GM21390 (cell line): ENCODE results near the gene MYH15.
A peak's percentile ranks its signal among the peaks of the same experiment; 100 is the strongest.
"Not testable (repeated sequence)": the region's sequence is repeated elsewhere in the genome, so short reads cannot be mapped to it uniquely, and the experiment has no call there.

Experiments used
- ATAC-seq: cut with Tn5 transposase; IDR thresholded peaks from one replicate; pipeline ENCODE4 v1.9.1; 2021; ENCODE audit not compliant: unreplicated experiment

MYH15 gene

DNA sequence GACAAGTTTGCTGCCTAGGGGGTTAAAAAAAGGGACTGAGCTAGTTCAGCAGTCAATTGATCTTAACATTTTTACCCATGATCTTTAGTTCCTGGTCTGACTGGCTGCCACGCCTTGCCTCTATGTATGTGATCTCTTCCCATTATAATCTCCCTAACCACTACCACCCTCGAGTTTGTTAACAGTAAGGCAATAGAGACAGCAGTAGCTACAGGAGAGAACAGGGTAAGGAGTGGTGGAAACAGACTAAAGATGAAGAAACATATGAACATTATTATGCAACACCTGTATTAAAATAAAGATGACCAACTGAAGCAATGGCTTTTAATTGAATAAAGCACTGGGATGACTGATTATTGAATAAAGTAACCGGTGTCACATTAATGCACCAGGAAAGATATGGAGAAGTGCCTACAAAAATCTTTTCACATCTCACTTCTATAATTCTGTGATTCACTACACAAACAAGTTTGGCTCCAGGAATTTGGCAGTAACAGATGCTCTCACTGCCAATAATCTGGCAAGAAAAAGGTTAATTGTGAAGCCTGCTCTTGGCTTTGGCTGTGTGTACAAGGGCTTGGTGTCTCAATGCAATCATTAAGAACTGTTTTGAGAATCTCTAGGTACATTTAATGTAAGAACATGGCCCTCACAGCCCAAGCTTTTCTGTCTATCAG, 118.3 kb downstream of the MYH15 start:
- ATAC-seq: no peak

DNA sequence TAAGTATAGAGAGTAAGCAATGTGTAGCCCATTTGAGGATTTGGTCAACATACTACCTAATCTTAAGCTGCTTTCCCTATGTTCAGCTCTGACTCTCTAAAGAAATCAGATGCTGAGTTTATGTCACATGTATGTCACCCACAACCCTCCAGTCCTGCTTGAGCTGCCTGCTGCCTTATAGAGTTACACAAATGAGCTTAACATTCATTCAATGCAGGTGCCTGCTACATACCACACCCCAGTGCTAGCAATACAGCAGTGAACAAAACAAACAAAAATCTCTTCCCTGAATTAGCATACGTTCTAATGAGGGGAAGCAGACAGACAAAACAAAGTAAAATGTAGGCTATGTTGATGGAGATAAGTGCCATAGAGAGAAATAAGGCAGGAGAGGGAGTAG, 121.0 kb downstream of the MYH15 start:
- no peak for ATAC-seq

DNA sequence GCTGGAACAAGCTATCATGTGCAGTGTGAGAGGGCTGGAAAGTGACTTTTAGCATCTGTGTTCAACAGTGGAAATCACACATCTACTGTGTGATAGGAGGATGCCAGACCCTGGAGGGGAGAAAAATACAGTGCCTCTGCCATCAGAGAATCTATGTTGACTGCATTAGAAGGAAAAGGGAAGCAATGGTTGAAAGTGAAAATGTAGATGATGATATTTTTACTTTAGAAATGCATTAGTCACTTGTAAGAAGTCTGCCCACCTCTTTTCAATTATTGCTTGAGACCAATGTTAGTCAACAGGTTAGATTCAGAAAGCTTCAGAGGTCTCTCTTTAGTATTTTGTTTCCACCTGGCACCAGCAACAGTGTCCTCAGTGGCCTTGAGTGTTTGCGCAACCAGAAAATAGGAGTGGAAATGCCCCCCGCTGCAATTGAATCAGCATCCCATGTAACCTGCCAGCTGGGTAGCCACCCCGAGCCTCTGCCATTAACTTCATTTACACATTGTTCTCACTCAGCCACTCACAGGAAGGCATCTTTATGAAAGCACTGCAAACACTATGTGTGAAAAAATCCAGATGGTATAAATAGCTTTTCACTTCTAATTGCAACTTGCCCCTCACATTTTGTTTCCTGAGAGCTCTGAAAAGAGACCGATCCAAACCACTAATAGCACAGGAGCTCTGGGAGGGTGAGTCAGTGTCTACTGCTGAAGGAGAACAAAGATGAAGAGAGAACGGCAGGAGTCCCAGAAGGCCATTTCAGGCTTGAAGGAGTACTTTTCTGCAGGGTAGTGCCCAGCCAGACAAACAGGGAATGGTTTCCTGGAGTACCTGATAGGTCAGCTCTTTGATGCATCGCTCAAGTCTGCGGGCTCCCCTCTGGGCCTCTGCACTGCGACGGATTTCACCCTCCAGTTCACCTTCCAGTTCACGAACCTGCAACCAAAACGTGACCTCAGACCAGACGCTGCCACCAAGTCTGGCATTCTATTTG, 122.0 kb downstream of the MYH15 start:
- peak; percentile 65 for ATAC-seq

DNA sequence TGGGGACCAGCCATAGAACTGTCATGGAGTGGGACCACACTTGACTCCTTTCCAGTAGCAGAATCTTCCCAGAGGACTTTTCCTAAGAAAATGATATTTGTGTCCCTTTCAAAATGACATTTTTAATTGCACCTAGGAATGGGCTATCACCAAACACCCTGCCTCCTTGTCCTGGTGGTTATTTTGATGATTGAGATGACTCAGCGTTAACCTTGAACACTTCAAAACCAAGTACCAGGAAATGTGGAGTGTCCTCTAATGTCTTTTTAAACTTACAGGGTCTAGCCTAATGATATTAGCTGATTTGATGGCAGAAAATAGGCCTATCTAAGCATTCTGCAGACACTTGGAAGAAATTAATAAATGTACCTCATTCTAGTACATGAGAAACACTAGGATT, 123.3 kb downstream of the MYH15 start:
- ATAC-seq: no peak

DNA sequence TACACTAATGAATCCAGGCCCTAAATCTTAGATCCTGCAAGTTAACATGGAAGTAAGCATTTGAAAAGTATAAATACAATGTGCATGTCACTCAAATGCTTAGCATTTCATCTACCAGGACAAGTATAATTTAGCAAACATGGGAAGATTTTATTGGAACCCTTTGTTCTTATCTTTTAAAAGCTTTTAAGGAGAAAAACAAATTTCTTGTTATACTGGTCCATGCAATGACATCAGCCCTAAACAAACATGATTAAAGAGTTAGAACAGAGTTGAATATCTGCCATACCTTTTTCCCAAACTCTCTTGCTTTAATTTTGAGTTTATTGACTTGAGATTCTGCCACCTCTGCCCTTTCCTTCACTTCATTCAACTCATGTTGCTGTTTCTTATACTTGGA, 127.1 kb downstream of the MYH15 start:
- ATAC-seq: no peak

DNA sequence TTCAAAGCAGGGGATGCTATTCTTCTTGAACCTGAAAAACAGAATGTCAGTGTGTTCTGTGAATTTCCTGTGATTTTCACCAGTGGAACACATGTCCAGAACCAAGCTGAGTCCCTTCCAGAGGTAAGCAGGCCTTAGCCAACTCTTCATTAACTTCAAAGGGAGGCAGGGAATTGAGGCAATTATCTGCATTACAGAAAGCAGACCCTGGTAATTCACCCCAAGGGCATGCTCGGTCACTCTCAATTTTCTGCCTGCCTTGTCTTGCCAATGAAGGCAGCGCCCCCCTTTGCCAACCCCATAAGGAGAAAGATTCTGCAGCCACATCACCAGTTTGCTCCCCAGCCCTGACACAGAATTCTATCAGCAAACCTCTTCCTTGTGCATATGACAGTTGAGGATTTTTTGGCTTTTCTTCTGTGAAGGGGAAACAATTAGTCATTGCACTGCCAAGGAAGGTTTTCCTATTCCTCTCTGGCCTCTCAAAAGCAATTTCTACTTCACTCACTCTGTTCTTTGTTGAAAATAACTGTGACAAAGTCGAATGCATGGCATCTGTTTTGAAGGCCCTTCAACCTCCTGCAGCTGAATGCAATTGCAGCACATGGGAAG, 128.8 kb downstream of the MYH15 start:
- ATAC-seq: no peak

DNA sequence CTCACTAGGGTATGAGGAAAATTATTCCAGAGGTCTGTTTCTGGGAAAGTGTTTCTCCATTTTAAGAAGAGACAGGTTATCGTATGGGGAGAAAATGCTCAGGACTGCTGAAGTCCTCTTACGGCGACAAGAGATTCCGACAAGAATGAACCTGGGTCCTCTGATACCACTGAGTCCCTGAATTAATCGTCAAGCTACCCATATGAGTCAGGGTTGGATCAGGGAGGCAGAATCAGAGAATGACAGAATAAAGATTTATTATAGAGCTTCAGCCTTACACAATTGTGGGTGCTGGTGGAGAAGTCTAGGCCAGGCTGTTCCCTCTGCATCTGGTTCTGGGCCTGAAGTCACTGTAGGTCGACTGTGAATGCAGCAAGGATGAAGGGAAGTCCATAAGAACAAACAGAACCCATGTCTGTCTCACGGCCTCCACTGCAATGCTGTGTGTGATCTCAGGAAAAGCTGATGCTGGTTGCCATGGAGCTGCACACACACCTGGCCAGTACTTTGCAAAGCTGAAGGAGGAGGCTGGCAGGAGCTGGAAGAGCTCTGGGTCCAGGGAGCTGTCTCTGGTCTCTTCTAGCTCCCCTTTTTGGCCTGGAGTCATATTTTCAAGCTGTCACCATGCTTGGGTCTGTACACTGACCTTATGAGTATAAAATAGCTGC, 130.1 kb downstream of the MYH15 start:
- ATAC-seq: no peak

DNA sequence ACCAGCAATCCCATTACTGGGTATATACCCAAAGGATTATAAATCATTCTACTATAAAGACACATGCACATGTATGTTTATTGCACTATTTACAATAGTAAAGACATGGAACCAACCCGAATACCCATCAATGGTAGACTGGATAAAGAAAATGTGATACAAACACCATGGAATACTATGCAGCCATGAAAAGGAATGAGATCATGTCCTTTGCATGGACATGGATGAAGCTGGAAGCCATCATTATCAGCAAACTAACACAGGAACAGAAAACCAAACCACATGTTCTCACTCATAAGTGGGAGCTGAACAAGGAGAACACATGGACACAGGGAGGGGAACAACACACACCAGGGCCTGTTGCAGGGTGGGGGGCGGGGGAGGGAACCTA, 131.4 kb downstream of the MYH15 start:
- not testable (repeated sequence) for ATAC-seq

DNA sequence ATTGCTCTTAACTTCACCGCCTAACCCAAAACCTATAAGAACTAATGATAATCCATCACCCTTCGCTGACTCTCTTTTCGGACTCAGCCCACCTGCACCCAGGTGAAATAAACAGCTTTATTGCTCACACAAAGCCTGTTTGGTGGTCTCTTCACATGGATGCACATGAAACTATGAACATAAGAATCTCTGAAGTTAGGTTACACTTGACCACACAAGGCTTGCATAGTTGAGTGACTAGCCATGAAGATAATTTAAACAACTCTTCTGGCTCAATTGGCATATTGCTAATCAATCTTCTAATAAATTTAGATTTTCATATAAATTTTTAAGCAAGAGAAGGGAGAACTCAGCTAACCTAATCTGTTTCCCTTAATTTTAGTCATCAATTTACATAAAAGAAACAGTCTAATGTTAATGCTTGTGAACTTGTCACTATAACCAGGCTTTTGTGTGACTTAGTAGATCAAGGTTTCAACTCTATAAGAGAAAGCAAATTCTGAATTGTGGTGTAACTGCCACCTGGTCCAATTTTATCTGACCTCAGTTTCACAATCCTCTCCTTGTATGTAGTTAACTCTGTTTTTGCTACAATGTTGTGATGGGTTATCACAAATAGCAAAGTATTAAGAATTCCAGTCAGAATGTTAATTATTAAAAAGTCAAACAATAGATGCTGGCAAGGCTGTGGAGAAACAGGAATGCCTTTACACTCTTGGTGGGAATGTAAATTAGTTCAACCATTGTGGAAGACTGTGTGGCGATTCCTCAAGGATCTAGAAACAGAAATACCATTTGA, 132.0 kb downstream of the MYH15 start:
- peak; percentile 77 for ATAC-seq

DNA sequence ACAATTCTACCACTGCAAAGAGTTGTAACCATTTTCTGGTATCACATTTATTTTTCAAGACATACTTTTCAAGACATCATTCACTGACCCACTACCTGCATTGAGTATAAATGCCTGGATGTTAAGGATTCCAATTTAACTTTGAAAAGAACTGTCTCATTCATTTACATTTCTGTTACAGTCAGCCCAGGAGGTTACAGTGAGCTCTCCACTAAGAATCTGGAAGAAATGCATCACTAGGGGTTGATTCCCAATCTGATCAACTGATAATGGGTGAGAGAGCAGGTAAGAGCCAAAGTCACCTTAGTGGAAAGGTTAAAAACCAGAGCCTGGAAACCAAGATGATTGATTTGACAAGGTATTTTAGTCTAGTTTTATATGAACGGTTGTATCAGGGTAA, 133.0 kb downstream of the MYH15 start:
- ATAC-seq: no peak

DNA sequence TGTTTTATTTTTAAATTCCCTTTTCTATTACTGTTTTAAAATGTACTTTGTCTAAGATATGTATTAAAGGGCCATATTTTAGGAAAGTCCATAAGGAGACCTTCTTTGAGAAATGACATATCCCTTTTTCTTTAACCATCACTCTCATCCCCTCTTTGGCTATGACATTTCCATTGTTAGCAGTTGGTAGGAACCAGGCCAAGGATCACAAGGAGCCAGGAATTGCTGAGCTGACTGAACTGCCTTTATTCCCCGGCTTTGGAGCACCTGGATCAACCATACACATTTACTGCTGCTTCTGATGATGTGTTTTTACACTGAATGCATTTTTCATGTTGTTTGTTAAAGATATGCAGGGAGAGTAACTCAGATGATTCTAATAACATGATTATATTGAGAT, 134.4 kb downstream of the MYH15 start:
- no peak for ATAC-seq

DNA sequence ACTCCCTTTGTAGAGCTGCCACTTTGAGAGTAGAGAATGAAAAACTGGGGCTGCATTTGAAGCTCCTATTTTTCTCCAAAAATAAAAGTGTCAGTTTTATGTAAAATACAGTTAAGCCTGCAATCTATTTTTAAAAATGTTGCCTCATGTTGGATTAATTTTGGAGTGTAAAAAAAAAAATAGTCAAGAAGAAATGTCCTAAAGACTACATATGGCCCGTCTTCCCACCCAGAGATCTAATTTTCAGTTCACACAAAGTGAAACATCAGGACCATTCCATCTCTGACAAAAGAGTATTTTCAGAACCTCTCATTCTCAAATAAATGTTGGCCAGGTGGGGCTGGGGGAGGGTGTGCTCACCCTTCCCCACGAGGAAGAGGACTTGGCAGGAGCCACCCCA, 151.4 kb downstream of the MYH15 start:
- ATAC-seq: no peak

DNA sequence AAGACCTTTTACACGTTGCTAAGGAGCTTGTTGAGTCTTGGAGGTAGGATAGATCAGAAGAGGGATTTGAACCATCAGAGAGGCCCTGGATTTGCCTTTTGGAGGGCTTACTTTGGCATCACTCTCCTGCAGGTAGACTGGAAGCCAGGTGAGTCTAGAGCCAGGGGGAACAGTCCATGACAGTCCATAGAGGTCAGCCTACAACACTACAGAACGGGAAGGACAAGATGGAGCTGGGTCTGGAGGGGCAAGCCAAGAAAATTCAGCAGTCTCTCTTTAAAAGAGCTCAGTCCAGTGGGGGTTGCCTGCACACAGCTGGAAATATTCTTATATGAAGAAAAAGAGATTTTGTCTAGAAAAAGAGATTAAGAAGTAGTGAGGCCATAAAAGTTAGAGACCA, 153.4 kb downstream of the MYH15 start:
- no peak for ATAC-seq

DNA sequence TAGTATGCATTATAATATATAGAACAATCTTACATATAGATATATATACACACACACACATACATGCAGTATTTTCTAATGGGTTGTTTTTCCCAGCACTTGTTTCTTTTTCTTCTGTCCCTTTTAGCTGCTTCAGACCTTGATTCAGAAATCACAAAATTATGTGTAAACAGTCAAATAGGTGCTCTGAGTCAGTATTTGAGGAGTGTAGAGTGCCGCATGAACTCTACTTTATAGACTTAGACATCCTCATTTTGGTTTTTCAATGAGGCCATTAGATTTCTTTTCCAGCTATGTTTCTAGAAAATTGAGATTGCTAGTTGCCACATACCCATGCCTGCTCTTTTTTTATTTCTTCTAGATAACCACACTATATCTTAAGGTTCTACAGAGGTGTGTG, 155.8 kb downstream of the MYH15 start:
- ATAC-seq: no peak

DNA sequence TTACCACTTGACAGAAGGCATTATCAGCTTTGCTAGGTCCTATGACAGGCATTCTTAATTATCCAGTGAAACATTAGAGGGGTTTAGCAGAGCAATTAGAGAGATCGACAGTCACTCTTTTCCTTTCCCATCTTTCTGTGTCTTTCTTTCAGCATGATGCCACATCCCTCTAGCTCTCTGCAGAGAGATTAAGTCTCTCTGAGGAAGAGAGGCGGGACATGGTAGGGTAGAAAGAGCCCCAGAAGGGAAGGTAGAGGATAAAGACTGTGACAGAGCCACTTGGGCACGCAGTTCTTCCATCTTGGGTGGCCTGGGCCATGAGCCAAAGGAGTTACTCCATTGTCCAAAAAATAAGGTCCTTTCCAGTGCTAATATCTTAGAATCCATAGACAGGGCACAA, 158.2 kb downstream of the MYH15 start:
- ATAC-seq: no peak

DNA sequence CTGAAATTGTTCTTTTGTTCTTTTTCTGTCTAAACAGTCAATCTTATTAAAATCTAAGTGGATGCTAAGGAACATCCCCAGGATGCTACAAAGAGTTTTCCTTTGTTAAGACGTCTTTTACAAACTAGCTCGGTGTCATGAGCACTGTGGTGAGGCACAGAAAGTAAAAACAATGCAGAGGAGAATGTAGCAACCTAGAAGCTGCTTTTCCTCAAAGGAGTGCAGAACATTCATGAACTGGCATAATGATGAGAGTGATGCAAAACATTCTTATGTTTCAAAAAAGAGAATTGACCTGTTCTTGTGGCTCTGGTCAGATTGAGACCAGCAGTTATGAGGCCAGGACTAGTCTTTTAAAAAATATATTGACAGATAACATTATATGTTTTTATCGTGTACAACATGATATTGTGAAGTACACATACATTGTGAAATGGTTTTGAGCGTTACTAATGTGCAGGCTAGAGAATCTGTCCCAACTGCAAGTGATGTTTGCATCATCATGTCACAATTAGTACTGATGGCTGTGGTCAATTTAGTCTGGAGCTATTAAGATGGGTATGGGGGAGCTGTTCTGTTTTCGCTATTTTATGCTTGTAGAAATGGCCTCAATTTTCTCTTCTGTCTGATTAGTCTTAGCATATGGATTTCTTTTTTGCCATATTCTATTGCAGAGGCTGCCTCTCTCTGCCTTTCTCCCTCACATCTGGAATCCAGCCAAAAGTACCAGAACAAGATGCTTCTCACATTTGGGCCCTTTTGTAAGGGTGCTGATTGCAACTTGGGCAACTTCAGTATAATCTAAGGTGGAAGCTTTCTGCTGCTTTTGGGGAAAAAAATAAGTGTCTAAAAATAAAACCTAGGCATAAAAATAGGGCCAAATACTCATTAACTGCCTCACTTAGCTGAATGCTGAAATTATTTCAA, 163.8 kb downstream of the MYH15 start:
- no peak for ATAC-seq

DNA sequence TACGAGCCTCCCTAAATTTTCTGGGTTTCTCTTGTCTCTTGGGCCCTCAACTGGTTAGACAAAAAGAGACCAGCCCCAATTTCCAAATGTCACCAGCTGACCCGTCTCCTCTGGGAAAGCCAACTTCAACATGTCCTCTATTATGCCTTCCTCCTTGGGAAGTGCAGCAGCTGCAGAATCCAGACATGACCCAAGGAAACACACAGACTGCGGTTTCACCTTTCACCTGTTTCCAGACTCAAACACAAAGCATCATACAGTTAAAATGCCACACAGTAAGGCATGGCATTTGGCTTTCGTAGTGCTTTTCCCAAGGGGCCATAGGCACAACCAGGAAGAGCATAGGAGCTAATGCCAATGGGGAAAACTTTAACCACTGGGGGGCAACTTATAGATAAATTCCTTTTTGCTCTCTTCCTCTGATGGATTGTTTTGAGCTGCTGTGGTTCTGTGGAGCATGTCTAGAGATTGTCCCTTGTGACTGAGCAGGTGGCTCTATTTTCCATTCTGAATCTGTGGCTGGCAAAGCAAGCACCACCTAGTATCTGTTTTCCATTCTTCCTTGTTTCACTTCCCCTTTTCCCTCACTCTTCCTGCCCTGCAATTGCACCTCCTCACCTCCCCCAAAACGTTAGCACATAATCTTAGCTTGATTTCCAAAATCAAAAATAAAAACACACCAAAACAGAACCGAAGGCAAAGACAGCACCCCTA, 164.7 kb downstream of the MYH15 start:
- ATAC-seq: no peak

DNA sequence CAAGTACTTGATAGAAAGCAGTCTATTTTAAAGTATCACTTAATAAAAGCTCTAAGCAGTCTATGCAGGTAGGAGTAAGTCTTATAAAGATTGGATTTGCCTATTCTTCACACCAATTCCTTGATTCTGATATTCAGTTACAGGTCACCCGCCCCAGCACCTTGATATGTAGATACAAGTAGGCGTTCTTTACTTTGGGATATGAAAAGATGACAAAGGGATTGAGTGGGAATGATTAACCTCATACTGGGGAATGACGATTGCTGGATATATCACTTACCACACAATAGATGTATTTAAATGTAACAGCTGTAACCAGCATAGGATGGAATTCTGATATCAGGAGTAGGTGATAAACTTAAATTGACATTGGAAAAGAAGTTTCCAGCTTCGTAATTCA, 166.9 kb downstream of the MYH15 start:
- ATAC-seq: no peak
